Activated CD8-positive, alpha-beta memory T cell treated with anti-CD3 and anti-CD28 coated beads, Interleukin-2, amount 50 U/mL, for 1 hour (primary cell): ENCODE data around the gene CCT7.
"Not testable (repeated sequence)": the region's sequence is repeated elsewhere in the genome, so short reads cannot be mapped to it uniquely, and the experiment has no call there.

Experiments used
- DNase-seq: peaks from one replicate; pipeline ENCODE4 v3.0.0-alpha.2; 2020; ENCODE audit errors: extremely low read depth

Gene CCT7

DNA sequence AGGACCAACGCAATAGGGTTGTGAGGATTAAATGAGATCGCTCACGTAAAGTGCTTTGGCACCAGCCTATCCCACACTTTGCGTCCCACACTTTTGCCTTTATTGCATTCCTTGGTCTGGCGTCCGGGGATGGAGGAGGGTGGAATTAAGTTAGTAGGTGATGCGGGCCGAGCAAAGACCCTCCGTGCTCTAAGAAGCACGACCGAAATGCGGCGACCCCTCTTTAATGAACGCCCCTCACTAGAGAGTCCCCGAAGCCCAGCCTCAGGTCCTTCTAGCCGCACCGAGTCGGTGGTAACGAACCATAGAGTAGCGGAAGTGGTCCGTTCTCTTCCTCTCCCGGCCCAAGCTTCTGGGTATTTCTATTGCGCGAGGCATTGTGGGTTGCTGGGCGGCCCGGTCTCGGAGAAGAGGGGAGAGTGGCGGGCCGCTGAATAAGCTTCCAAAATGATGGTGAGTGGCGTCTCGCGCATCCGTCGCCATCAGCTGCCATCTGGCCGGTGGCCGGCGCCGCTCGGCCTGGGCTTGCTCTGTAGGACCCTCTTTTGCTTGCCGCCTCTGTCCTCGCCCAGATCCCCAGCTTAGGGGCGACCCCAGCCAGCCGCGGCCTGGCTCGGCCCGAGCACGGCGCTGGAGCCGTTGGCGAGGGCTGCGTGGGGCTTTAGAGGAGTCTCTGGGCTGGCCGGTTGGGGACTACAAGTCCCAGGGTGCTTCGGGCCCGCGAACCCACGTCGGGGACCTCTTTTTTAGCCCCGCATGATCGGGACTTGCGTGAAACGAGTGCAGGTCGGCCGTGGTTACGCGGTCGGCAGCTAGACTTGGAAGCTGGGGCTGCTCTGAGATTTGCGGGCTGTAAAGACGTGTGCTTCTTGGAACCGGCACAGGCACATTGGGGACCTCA lies at the start of gene CCT7:
Gene CCT7, plus strand, starts transcription at position 377 of the 901 bp plus-strand sequence. Its CDS starts 71 bp downstream, at position 448.
- DNase-seq: peak; percentile 74

DNA sequence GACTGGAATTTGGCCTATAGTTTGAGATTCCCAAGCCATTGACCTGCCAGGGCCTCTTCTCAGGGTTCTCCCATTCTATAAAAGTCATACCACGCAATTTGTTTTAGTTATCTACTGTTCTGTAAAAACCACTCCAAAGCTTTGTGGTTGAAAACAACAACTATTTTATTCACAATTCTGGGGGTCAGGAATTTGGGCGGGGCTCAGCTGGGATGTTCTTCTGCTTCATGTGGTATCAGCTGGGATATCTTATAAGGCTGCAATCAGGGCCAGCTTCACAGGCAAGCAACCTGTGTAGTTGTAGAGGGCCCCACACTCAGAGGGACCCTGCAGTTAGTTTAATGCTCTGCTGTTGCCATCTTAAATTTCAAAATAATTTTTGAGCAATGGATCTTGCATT lies 48.1 kb upstream of the CCT7 start:
- DNase-seq: no peak

DNA sequence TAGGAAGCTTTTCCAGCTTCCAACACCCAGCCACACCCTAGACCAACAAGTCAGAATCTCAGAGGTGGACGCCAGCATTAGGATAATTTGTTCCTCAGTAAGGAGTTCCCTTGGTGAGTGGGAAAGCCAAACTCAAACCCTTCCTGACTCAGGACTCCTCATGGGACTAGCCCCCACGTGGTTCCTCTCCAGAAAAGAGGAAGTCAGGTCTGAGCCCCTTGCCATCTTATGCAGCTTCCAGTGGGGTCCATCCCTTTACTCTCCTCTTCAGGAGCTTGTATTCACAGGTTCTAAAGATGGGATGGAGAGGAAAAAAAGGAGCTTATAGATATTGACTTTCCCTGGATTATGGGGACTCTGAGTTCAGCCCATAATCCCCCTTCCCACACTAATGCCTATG lies 46.6 kb upstream of the CCT7 start:
- no peak for DNase-seq

DNA sequence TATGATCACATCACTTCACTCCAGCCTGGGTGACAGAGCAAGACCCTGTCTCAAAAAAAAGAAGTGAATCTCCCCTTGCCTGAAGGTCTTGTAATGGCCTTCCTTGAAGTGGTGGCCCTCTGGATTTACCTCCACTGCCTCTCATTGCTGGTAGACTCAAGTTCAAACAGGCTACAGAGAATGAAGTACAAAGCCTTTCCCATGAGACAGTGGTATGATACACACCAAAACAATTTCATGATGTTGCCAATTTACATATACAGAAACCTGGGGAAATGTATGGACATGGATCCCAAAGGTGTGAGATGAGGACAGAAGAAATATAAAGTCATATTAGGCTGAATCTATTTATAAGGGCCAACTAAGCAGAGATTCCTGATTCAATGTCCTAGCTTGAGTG lies 36.5 kb upstream of the CCT7 start:
- DNase-seq: no peak

DNA sequence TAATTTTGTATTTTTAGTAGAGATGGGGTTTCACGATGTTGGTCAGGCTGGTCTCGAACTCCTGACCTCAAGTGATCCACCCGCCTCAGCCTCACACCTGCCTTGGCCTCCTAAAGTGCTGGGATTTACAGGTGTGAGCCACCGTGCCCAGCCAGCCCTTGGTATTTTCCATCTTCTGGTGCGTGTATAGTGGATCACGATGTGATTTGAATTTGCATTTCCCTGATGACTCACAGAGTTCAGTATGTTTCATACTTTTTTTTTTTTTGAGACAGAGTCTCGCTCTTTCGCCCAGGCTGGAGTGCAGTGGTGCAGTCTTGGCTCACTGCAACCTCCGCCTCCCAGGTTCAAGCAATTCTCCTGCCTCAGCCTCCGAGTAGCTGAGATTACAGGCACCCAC lies 33.8 kb upstream of the CCT7 start:
- not testable (repeated sequence) for DNase-seq

DNA sequence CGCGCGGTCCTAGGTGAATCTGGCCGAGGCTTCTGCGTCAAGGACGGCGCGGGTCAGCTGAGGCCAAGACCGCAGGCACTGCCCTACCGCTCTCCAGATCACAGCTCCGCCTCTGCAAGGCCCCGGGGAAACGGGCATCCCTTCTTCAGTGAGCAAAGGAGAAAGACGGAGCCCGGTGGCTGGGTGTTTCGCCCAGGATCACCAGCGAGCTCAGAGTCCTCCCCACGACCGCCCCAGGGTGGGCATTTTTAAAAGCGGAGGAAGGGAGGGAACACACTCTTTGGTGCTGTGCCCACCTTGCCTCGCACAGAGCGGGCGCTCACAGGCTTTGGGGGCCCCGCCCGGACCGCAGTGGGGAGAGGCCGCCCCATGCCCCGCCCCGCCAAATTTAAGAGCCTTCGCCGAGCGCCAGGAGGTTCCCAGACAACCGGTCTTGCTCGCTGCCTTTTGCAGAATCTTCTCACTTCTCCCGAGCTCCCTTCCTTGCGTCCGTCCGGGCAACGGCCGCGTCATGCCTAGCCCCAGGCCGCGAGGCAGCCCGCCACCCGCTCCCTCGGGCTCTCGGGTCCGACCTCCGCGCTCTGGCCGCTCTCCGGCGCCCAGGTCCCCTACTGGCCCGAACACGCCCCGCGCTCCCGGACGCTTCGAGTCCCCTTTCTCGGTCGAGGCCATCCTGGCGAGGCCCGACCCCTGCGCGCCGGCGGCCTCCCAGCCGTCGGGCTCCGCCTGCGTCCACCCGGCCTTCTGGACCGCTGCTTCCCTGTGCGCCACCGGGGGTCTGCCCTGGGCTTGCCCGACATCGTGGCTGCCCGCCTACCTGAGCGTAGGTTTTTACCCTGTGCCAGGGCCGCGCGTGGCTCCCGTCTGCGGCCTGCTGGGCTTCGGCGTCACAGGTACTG lies 31.7 kb upstream of the CCT7 start, which contains the start of gene NOTO:
Gene NOTO, plus strand, starts transcription at position 419 of the 899 bp plus-strand sequence. Its CDS starts 93 bp downstream, at position 512.
- DNase-seq: no peak

DNA sequence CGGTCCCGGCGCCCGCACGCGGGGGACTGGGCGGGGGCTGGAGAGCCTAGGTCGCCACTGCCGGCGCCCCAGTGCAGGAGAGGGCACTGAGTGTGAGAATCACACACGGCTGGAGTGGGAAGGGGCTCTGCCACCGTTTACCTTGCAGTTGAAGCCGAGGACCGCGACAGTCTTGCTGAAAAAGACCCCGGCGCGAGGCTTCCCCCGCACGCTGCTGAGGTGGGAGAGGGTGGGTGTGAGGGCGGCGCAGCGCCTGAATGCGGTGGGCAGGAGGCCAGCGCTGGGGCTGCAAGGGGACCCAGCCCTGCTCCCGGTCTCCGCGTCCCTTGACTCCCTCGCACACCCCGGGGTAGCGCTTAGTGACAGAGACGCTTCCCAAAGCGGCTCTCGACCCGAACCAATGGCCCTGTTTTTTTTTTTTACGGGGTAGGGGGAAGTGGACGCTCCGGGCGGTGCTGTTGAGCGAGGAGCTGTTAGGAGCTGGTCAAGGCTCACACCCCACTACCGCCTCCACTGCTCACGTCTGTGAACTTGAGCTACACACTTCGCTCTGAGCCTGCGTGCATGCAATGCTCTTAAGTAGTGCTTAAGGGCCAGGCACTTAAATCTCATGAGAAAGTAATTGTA lies 30.9 kb upstream of the CCT7 start:
- DNase-seq: no peak

DNA sequence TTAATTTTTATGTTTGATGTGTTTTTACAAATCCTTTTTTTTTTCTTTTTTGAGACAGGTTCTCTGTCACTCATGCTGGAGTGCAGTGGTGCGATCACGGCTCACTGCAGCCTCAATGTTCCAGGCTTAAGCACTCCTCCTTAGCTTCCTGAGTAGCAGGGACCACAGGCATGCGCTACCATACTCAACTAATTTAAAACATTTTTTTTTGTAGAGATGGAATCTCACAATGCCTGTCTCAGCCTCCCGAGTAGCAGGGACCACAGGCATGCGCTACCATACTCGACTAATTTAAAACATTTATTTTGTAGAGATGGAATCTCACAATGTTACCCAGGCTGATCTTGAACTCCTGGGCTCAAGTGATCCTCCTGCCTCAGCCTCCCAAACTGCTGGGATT lies 28.5 kb upstream of the CCT7 start:
- no peak for DNase-seq

DNA sequence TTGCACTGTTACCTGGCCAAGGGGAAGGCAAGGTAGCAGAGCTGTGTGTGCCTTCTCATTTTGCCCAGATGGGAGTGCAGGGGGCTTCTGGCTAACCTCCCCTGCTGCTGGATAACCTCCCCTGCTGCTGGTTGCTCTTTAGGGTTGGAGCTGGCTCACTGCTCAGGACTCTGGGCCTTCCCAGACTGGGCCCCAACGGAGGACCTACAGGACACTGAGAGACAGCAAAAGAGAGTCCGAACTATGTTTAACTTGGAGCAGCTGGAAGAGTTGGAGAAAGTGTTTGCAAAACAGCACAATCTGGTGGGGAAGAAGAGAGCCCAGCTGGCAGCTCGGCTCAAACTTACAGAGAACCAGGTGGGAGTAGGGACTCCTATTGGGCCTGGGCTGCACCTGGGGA lies 25.9 kb upstream of the CCT7 start:
- no peak for DNase-seq

DNA sequence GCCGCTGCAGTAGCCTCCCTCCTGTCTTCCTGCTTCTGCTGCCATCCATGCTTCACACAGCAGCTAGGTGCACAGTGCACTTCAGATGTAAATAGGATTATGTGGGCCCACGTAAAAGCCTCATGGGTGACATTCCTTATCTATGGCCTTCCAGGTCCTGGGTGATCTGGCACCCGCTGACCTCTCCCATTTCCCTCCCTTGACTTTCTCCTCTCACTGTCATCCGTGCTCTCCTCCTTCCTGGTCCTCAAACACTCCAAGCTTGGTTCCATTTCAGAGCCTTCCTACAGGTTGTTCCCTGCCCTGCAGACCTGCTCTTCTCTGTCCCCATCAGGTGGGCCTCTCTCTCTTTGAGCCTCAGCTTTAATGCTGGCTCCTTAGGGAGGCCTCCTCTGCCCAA lies 24.1 kb upstream of the CCT7 start:
- DNase-seq: no peak

DNA sequence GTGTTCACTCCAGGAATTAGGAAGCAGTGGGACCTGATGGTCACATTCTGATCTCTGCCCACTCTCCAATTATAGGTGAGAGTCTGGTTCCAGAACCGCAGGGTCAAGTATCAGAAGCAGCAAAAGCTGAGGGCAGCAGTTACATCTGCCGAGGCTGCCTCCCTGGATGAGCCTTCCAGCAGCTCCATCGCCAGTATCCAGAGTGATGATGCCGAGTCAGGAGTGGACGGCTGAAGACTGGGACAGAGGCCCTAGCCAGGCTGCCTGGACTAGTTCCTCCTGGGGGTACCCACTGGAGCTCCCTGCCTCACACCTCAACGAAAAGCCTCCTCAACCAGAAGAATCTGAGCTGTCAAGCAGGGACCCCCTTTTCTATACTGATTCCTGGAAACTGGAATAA lies 23.4 kb upstream of the CCT7 start:
- no peak for DNase-seq

DNA sequence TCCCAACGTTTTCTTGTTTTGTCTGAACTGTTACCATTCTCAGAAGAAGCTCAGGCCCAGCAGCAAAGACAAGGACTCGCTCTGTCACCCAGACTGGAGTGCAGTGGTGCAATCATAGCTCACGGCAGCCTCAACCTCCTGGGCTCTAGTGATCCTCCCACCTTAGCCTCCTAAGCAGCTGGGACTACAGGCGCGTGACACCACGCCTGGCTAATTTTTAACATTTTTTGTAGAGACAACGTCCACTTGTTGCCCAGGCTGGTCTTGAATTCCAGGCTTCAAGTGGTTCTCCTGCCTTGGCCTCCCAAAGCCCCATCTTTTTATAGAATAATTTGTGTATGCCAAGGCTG lies 22.0 kb upstream of the CCT7 start:
- DNase-seq: no peak

DNA sequence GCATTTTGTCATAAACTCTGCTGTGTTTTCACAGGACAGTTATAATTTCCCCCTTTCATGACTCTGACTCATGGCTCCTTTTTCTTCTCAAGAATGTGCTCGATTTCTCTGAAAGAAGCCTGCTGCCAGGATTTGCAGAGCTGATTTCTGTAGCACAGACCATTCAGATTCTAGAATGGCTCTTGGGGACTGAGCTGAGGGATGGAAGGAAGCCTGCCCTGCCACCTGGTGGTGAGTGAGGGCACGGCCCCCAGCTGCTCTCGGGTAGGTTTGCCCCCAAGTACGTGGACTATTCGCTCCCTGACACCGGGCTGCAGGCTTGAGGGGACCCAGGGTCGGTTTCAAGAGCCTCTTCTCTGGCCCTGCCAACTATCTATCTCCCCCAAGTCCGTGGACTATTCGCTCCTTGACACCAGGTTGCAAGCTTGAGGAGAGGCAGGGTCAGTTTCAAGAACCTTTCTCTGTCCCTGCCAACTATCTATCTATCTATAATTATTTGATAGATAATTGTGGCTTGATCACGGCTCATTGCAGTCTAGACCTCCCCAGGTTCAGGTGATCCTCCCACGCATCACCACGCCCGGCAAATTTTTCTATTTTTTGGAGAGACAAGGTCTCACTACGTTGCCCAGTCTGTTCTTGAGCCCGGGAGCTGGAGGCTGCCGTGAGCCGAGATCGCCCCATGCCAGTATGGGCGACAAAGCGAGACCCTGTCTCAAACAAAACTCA lies 21.5 kb upstream of the CCT7 start:
- no peak for DNase-seq

DNA sequence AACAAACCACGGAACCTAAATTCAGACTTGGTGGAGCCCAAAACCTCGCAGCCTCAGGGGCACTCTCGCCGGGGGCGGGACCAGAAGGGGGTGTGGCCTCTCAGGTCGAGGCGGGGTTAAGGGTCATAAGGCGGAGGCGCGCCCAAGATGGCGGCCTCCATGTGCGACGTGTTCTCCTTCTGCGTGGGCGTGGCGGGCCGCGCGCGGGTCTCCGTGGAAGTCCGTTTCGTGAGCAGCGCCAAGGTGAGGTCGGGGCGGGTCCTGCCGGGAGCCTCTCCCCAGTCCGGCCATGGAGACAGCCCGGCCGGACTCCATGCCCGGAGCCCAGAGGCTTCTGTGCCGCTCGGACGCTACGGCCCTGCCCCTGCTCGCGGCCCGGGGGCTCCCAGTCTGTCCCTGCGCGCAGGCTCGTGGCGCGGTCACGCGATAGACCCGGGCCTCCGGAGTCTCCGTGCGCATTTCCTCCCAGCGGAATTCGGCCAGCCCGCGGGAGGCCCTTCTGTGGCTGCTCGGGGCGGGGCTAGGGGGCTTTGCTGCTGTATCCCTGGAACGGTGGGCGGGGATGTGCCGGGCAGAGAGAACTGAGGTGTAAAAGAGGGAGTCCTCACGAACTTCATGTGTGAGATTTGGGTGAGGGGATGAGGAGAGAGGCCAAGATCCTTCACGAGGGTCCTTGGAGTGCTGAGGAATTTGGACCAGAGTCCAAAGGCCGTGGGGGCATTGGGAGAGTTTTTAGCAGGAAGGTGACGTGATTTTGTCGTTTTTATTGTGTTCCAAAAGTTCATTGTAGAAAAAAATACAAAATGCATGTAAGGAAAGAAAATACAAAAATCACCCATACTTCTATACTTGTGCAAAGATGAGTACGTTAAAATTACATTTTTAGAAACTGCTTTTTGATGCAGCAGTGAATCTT lies 19.7 kb upstream of the CCT7 start, which contains the start of gene SMYD5:
Gene SMYD5, plus strand, starts transcription at position 126 of the 916 bp plus-strand sequence. Its CDS starts 22 bp downstream, at position 148.
- peak; percentile 65 for DNase-seq

DNA sequence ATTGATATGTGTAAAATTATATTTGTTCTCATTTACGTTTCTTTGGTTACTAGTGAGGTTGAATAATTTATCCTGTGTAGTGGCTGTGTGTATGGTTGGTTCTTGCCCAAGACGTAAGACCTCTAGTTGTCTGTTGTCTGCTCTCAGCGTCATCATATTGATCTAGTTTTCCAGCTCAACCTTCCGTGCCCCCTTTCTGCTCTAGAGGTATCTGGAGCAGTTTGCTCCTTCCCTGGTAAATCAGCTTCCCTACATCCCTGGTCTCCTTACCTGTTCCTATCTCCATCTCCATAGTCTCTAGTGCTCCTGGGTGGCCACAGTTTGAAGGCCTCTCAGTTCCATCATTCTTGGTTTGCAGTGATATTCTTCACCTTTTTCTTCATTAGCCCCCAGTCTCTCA lies 18.9 kb upstream of the CCT7 start:
- no peak for DNase-seq

DNA sequence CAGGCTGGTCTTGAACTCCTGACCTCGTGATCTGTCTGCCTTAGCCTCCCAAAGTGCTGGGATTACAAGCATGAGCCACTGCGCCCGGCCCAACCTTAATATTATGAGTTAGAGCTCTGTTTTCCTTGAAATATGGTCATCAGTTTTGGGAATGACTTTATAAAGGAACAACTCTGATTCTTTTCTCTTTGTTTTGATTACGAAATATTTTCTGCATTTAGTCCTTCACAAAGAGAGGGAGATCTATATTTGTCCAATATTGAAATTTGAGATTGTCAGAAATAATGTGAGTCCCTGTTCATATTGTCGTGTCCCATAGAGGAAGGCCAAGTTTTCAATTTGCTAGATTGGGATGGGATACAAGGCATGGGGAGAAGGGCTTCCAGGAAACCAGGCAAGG lies 16.9 kb upstream of the CCT7 start:
- DNase-seq: no peak

DNA sequence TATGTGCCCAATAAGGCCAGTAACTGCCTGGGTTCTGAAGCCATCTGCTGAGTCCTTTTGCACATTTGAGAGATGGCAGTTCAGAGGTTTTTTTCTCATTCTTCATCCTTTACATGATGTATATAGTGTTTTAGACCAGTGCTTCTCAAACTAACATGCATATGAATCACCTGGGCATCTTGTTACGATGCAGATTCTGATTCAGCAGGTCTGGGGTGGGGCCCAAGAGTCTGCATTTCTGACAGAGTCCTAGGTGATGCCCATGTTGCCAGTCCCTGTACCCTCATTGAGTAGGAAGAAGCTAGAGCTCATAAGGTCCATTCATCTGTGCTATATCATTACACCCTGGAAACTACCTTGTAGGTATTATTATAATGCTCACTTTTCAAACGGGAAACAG lies 16.3 kb upstream of the CCT7 start:
- no peak for DNase-seq

DNA sequence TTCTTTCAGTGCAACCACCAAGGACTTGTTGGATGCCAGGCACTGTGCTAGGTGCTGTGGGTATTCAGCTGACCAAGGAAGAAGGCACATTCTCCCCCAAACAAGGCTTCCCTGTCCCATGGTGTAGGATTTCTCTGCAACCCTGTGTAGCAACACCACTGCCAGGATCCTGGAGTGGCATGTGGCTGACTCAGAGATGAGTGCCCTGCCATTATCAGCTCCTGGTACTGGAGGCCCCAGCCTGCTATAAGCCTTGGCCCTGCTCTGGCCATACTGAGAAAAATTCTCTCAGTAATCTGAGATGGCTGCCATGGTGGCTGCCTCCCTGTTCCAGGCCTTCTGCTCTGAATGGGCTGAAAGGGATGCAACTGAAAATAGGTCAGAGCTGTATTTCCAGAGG lies 15.8 kb upstream of the CCT7 start:
- DNase-seq: no peak

DNA sequence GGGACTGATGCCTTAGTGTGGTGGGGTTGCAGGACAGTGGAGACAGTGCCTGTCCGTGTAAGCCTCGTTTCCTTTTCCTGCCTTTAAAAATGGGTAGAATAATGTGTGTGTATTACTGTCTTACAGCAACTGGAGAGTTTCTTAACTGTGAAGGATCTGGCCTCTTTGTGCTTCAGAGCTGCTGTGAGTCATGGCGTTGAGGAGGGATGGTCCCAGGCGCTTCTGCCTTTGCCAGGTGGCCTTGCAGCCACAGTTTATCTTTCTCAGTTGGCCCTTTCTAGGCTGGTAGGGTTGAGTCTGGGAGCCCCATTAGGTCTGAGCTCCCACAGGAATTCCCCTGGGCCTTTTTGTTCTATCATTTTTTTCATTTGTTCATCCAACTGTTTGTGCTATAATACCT lies 10.3 kb upstream of the CCT7 start:
- no peak for DNase-seq
